Measurements from ENCODE around the gene SHROOM3. TPM values are rescaled to one million over a fixed set of nuclear protein-coding genes. Genes with fewer than 3 reads are reported as not detected.

The SHROOM3 gene
- total RNA-seq, 4 donors from 2014 or later: 29.5 to 127 (median 59.9) TPM

DNA sequence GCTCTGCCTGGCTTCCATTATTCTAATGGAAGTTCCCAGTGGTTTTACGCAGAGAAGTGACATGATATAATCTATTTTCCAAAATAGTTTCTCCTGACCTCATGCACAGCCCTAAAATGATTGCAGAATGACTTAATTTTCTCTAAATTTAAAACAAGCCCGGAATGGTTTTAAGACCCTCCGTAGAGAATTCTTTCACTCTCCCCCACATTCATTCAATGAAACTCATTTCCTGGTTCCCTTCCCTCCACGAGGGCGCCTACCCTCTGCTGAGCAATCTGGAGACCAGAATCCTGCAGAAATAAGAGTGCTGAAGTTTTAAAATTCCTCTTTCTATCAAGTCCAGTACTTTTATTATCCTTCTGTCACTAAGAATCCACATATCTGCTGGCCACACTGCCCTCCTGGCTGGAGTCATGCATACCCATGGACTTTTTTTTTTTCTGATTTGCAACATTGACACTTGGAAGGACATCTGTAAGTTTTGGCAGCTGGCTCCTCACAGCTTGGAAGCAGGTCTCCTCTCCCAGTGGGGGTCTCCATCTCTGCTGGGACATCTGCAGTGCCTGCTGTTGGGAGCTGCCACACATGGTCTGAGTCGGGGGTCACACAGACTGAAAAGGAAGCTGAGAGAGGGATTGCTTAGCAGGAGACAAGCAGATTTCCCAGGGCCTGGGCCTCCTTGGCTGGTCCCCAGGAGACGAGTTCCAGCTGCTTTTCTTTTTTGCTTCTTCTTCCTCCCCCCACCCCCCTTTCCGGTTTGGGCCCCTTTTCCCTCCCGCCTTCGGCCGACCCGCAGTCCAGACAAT lies 376.8 kb downstream of the SHROOM3 start:
- Histone ChIP-seq H3K9me3 (peaks cover 0 to 32% (median 0%) of the 10 kb centered on the region in 3 donors), H3K4me3 (no peak overlapping the region), H3K36me3 (no peaks in the 10 kb centered on the region), H3K27me3 (no peaks in the 10 kb centered on the region), H3K27ac (peak overlapping the region in 2 of 4 donors; percentile 2 to 49), H3K4me1 (peaks cover 0 to 13% (median 0%) of the 10 kb centered on the region in 3 donors)
- ATAC-seq: peak; percentile 19
- TF ChIP-seq, protein P1, sequence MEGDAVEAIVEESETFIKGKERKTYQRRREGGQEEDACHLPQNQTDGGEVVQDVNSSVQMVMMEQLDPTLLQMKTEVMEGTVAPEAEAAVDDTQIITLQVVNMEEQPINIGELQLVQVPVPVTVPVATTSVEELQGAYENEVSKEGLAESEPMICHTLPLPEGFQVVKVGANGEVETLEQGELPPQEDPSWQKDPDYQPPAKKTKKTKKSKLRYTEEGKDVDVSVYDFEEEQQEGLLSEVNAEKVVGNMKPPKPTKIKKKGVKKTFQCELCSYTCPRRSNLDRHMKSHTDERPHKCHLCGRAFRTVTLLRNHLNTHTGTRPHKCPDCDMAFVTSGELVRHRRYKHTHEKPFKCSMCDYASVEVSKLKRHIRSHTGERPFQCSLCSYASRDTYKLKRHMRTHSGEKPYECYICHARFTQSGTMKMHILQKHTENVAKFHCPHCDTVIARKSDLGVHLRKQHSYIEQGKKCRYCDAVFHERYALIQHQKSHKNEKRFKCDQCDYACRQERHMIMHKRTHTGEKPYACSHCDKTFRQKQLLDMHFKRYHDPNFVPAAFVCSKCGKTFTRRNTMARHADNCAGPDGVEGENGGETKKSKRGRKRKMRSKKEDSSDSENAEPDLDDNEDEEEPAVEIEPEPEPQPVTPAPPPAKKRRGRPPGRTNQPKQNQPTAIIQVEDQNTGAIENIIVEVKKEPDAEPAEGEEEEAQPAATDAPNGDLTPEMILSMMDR (IDR thresholded peaks at IDR 0.05): no peak
- TF ChIP-seq EP300 (IDR thresholded peaks at IDR 0.05) (no peak), POLR2A (IDR thresholded peaks at IDR 0.05) (no peak), POLR2AphosphoS5 (IDR thresholded peaks at IDR 0.05) (no peak)
- WGBS, 2 donors (ENCODE audit: low coverage in 1 of 2): 34 to 44% methylated on average over 8 to 12 of the region's 12 CpGs

GRCh38 chr4:76813070-76813469 lies 378.0 kb downstream of the SHROOM3 start:
- no peak for ATAC-seq
- H3K4me1 ChIP-seq: peaks cover 0 to 13% (median 0%) of the 10 kb centered on the region in 3 donors
- TF ChIP-seq POLR2A (IDR thresholded peaks at IDR 0.05) (no peak), POLR2AphosphoS5 (IDR thresholded peaks at IDR 0.05) (no peak), EP300 (IDR thresholded peaks at IDR 0.05) (no peak)
- TF ChIP-seq, protein P1 (IDR thresholded peaks at IDR 0.05): no peak
- no peaks in the 10 kb centered on the region for H3K36me3 ChIP-seq
- no peaks in the 10 kb centered on the region for H3K27me3 ChIP-seq
- WGBS, 2 donors (ENCODE audit: low coverage in 1 of 2): 93 to 100% methylated on average over 4 of the region's 4 CpGs
- peaks cover 0 to 22% (median 0%) of the 10 kb centered on the region in 3 donors for H3K9me3 ChIP-seq
- no peak overlapping the region for H3K4me3 ChIP-seq
- no peak overlapping the region for H3K27ac ChIP-seq

DNA sequence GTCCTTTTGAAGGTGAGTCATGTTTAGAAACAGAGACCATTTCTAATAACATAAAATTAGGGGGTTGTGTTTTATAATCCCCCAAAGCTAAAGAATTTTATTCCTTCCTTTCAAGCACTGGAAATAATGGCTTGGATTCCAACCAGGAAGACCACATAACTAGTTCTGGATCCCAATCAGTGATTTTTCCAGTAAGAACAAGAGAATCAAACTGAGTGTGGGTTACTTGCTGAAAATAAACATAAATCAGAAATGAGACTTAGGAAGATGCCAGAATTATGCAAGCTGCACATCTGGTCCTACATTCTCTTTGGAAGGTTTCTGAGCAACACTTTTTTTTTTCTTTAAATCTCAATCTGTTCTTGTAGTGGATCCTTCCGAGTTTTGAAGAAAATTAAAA lies 386.6 kb downstream of the SHROOM3 start:
- H3K4me1 ChIP-seq: no peaks in the 10 kb centered on the region
- H3K9me3 ChIP-seq: no peaks in the 10 kb centered on the region
- H3K4me3 ChIP-seq: no peak overlapping the region
- H3K36me3 ChIP-seq: no peaks in the 10 kb centered on the region
- WGBS, 2 donors (ENCODE audit: low coverage in 1 of 2): 59 to 75% methylated on average over 1 of the region's 1 CpG
- H3K27me3 ChIP-seq: no peaks in the 10 kb centered on the region
- no peak overlapping the region for H3K27ac ChIP-seq
- ATAC-seq: no peak
- TF ChIP-seq, protein P1 (IDR thresholded peaks at IDR 0.05): no peak
- TF ChIP-seq POLR2A (IDR thresholded peaks at IDR 0.05): no peak
- no peak for TF ChIP-seq POLR2AphosphoS5 (IDR thresholded peaks at IDR 0.05)

DNA sequence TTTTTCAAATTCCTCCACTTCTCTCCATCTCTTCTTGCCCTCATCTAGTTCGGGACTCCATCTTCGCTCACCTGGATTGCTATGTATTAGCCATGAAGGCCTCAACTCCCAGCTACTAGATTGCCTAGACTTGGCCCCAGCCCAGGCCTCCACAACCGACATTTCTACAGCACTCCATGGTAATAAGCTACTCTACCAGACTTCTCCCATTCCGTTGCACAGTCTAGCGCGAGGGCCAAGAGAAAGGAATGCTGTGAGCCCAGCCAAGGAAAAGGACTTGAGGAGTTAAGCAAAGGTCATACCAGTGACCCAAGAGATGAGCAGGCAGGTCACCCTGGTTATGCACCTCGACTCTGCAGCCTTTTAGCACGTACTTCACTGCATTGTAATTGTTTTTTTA lies 387.3 kb downstream of the SHROOM3 start:
- no peaks in the 10 kb centered on the region for H3K27me3 ChIP-seq
- TF ChIP-seq EP300 (IDR thresholded peaks at IDR 0.05) (no peak), POLR2AphosphoS5 (IDR thresholded peaks at IDR 0.05) (no peak), POLR2A (IDR thresholded peaks at IDR 0.05) (no peak)
- TF ChIP-seq, protein P1 (IDR thresholded peaks at IDR 0.05): no peak
- no peak overlapping the region for H3K4me3 ChIP-seq
- no peaks in the 10 kb centered on the region for H3K9me3 ChIP-seq
- WGBS, 2 donors (ENCODE audit: low coverage in 1 of 2): 81 to 88% methylated on average over 8 of the region's 8 CpGs
- ATAC-seq: no peak
- no peaks in the 10 kb centered on the region for H3K36me3 ChIP-seq
- no peak overlapping the region for H3K27ac ChIP-seq
- no peaks in the 10 kb centered on the region for H3K4me1 ChIP-seq

DNA sequence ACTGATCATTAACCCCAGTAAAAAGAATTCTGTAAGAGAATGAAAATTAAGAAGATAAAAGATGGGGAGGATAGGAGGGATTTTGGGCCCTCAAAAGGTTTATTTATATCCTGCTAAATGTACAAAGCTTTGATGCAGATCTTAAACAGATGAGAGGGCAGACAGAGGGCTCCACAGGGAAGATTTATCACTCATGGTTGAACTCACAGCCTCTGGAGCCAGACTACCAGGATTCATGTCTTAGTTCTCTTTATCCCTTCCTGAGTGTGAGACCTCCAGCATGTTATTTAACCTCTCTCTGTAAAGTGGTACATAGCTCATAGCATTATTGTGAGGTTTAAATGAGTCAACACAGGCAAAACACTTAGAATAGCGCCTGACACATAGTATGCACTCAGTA lies 388.5 kb downstream of the SHROOM3 start:
- ATAC-seq: no peak
- TF ChIP-seq POLR2A (IDR thresholded peaks at IDR 0.05) (no peak), EP300 (IDR thresholded peaks at IDR 0.05) (no peak), POLR2AphosphoS5 (IDR thresholded peaks at IDR 0.05) (no peak)
- TF ChIP-seq, protein P1 (IDR thresholded peaks at IDR 0.05): no peak
- no peaks in the 10 kb centered on the region for H3K9me3 ChIP-seq
- H3K4me1 ChIP-seq: no peaks in the 10 kb centered on the region
- H3K27ac ChIP-seq: no peak overlapping the region
- H3K4me3 ChIP-seq: no peak overlapping the region
- WGBS, 2 donors (ENCODE audit: low coverage in 1 of 2): 94% methylated on average over 1 of the region's 1 CpG; no CpG with 5 or more reads in 1 of the 2 donors
- H3K36me3 ChIP-seq: no peaks in the 10 kb centered on the region
- no peaks in the 10 kb centered on the region for H3K27me3 ChIP-seq
